AG04449 (cell line): ENCODE results near the gene NSG1.

ENCODE experiments used
- CTCF ChIA-PET: fragments of 350-600 bp; formaldehyde crosslinking; extraction: SDS; loops from one replicate; lab custom pipeline; 2021; ENCODE audit warnings: antibody characterized with exemption; lab: Yijun Ruan, JAX
- POLR2A ChIA-PET: fragments of 400-600, 350-600 bp; formaldehyde crosslinking; extraction: SDS; loops from one replicate; lab custom pipeline; 2020; ENCODE audit warnings: antibody characterized with exemption, inconsistent platforms; lab: Yijun Ruan, JAX
- DNase-seq: peaks from one replicate; pipeline ENCODE4 v3.0.0-alpha.2; 2010; ENCODE audit warnings: low read depth, low spot score
- H3K4me3 ChIP-seq: 2 replicates; pipeline ENCODE4 v1.5.1; 2011; ENCODE audit warnings: low read depth, mild to moderate bottlenecking, control low read depth, low read length
- CTCF ChIP-seq: IDR thresholded peaks from one replicate; pipeline ENCODE4 v1.5.1; 2011; ENCODE audit warnings: mild to moderate bottlenecking, moderate library complexity, low read length, control low read depth, inconsistent platforms; ENCODE audit not compliant: insufficient read depth; ENCODE audit errors: missing control alignments

The NSG1 gene

GRCh38 chr4:4377732-4378460, 9.0 kb upstream of the NSG1 start:
- ChIA-PET CTCF (interaction anchor here (1.7 kb wide), 1 partner anchor 53 kb away, joined by 5 read pairs; no protein-coding TSS in a partner anchor), POLR2A (no interaction called here)
- DNase-seq = no peak
- no peak for TF ChIP-seq CTCF
- no peak overlapping the region for H3K4me3 ChIP-seq

GRCh38 chr4:4379540-4380087, 7.3 kb upstream of the NSG1 start:
- DNase-seq = no peak
- ChIA-PET POLR2A (no interaction called here), CTCF (no interaction called here)
- no peak overlapping the region for H3K4me3 ChIP-seq
- TF ChIP-seq CTCF = no peak

- CTCF ChIA-PET = no interaction called here
- TF ChIP-seq CTCF = no peak
- DNase-seq = no peak
- H3K4me3 ChIP-seq = no peak overlapping the region
- POLR2A ChIA-PET = no interaction called here
These were observed 3.8 kb upstream of the NSG1 start for GRCh38 chr4:4383085-4383484.

- ChIA-PET POLR2A (no interaction called here), CTCF (no interaction called here)
- TF ChIP-seq CTCF = peak; percentile 3
- no peak for DNase-seq
- no peak overlapping the region for H3K4me3 ChIP-seq
These were observed 2.1 kb upstream of the NSG1 start for GRCh38 chr4:4384837-4385236.

- CTCF ChIA-PET = no interaction called here
- H3K4me3 ChIP-seq = no peak overlapping the region
- POLR2A ChIA-PET = no interaction called here
- TF ChIP-seq CTCF = no peak
- DNase-seq = no peak
These were observed 1.1 kb upstream of the NSG1 start for GRCh38 chr4:4385729-4386295.

- ChIA-PET POLR2A (no interaction called here), CTCF (no interaction called here)
- TF ChIP-seq CTCF = no peak
- DNase-seq = no peak
- no peak overlapping the region; the same call in 1 of the 2 replicates for H3K4me3 ChIP-seq
These were observed 586 bp upstream of the NSG1 start for GRCh38 chr4:4386296-4386735.
